G401 (cell line): ENCODE measurements around the gene FCN2. TPM values are rescaled to one million over a fixed set of nuclear protein-coding genes. Genes with fewer than 3 reads are reported as not detected.

ENCODE experiments used
- DNase-seq: peaks from one replicate; pipeline ENCODE4 v3.0.0-alpha.2; 2015; ENCODE audit warnings: low spot score
- in situ Hi-C: cut with HindIII; loops from 2 replicates; pipeline ENCODE4 v1.10.0; 2016; ENCODE audit warnings: low sequenced_read_pairs, mixed read lengths
- total RNA-seq: library from RNA; depleted of rRNA; stranded (reverse); fragments of >200 nt; shearing (Covaris generic); gene quantifications from 2 replicates; pipeline ENCODE4 v1.2.3, GENCODE V29; 2014

FCN2 gene
- total RNA-seq, 1 experiment from 2014 or later = not detected

- in situ Hi-C loops = no loop called here
- DNase-seq = no peak
These were observed 16.4 kb upstream of the FCN2 start for GRCh38 chr9:134863941-134864820.

GRCh38 chr9:134864821-134865190 lies 15.8 kb upstream of the FCN2 start:
- in situ Hi-C loops = no loop called here
- no peak for DNase-seq

GRCh38 chr9:134867917-134868750 lies 12.5 kb upstream of the FCN2 start:
- in situ Hi-C loops = no loop called here
- no peak for DNase-seq

- DNase-seq = no peak
- in situ Hi-C loops = no loop called here
These were observed 11.7 kb upstream of the FCN2 start for GRCh38 chr9:134868751-134869553.

- in situ Hi-C loops = no loop called here
- DNase-seq = no peak
These were observed 10.9 kb upstream of the FCN2 start for GRCh38 chr9:134869554-134870300.

- DNase-seq = no peak
- in situ Hi-C loops = no loop called here
These were observed 10.3 kb upstream of the FCN2 start for GRCh38 chr9:134870301-134870694.

GRCh38 chr9:134870746-134871662 lies 9.6 kb upstream of the FCN2 start:
- in situ Hi-C loops = no loop called here
- DNase-seq = no peak

- DNase-seq = no peak
- in situ Hi-C loops = no loop called here
These were observed 8.8 kb upstream of the FCN2 start for GRCh38 chr9:134871697-134872340.

- in situ Hi-C loops = no loop called here
- DNase-seq = no peak
These were observed 8.0 kb upstream of the FCN2 start for GRCh38 chr9:134872482-134873231.

- DNase-seq = no peak
- in situ Hi-C loops = no loop called here
These were observed 5.2 kb upstream of the FCN2 start for GRCh38 chr9:134875371-134875770.

- no peak for DNase-seq
- in situ Hi-C loops = no loop called here
These were observed 3.1 kb upstream of the FCN2 start for GRCh38 chr9:134877541-134877940.

GRCh38 chr9:134879664-134880483 lies 736 bp upstream of the FCN2 start:
- no peak for DNase-seq
- in situ Hi-C loops = no loop called here

- in situ Hi-C loops = no loop called here
- no peak for DNase-seq
These were observed 682 bp downstream of the FCN2 start for GRCh38 chr9:134881313-134881670.

GRCh38 chr9:134882204-134882785 lies 1.7 kb downstream of the FCN2 start:
- in situ Hi-C loops = no loop called here

GRCh38 chr9:134883040-134883782 lies 2.6 kb downstream of the FCN2 start:
- no peak for DNase-seq
- in situ Hi-C loops = no loop called here

More at GRCh38 chr9:134882204-134882785, 1.7 kb downstream of the FCN2 start:
- no peak for DNase-seq
